ENCODE data around the gene CFAP410.
"Not testable (repeated sequence)": the region's sequence is repeated elsewhere in the genome, so short reads cannot be mapped to it uniquely, and the experiment has no call there.

Gene CFAP410

DNA sequence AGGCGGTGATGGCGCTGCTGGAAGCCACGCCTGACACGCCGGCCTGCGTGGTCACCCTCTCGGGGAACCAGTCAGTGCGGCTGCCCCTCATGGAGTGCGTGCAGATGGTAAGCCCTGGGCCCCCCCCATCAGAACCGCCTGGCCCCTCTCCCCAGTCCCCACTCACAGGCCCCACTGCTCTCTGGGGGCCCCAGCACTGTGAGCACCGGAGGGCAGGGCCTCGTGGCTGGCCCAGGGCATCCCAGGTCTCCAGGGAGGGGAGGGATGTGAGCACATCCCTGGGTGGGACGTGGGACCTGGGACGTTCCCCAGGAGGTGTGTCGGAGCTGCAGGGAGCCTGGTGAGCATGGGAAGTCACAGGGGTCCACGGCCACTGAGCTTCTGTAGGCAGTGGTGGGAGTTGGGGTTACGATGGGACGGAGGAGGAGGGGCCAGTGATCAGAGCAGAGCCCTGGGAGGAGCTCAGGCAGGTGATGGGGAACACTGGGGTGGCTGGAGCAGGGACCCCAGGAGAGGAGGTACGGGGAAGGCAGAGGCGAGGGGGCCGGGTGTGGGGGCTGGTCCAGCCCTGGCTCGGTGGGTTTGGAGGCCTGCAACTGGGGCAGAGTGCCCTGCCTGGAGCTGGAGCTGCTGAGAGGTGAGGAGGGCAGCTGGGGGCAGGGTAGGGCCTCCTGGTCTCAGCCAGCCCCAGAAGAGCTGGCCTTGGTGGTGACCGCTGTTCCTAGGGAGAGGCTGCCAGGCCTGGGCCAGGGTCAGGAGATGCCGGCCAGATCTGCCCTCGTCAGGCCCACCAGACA, 20.5 kb downstream of the CFAP410 start:
- no peak for DNase-seq (ENCODE audit: low read depth in 2 of 3, low spot score in 2 of 3)

GRCh38 chr21:44317871-44318270, 21.3 kb downstream of the CFAP410 start:
- DNase-seq (ENCODE audit: low read depth in 2 of 3, low spot score in 2 of 3), result no peak

DNA sequence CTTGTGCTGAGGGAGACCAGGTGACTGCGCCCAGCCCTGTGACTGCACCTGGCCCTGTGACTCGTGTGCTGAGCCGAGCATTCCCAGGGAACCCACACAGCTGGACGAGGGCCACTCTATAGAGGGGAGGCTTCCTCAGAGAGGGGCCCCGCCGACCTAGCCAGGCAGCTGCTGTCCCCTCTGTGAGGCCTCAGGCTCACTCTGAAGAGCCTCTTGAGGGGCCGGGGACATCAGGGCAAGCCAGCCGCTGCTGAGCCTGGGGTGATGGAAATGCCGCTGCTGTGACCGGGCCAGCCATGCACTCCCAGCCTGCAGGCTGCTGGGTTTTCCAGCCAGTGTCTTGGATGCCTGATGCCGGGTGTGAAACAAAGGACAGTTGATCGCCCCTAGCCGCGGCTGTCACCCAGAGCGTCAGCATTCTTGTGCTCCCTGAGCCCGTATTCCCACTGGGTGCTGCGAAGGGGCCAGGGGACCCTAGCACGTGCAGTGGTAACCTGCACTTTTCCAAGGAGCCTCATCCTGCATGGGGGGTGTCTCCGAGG, 21.9 kb downstream of the CFAP410 start:
- no peak for DNase-seq (ENCODE audit: low read depth in 2 of 3, low spot score in 2 of 3)

DNA sequence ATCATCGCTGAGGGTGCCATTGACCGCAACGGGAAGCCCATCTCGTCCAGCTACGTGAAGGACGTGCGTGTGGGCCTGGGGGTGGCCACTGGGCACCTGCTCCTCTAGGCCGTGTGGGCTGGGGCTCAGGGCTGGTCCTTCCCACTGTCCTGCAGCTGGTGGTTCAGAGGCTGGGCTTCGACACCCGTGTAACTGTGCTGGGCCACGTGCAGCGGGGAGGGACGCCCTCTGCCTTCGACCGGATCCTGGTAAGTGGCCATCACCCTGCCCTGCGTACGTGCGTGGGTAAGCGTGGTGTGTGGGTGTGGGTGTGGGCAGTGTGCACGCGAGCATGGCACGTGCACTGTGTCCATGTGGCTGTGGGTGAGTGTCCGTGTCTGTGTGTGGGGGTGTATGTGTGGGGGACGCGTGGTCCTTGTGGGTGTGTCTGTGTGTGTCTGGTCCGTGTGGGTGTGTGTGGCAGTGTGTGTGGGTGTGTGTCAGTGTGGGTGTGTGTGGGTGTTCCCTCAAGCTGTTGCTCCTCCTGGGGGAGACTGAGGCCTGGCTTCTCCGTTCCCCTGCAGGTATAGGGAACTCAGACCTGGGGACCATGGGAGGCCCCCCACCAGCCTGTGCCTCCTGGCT, 22.8 kb downstream of the CFAP410 start:
- no peak for DNase-seq (ENCODE audit: low read depth in 2 of 3, low spot score in 2 of 3)

DNA sequence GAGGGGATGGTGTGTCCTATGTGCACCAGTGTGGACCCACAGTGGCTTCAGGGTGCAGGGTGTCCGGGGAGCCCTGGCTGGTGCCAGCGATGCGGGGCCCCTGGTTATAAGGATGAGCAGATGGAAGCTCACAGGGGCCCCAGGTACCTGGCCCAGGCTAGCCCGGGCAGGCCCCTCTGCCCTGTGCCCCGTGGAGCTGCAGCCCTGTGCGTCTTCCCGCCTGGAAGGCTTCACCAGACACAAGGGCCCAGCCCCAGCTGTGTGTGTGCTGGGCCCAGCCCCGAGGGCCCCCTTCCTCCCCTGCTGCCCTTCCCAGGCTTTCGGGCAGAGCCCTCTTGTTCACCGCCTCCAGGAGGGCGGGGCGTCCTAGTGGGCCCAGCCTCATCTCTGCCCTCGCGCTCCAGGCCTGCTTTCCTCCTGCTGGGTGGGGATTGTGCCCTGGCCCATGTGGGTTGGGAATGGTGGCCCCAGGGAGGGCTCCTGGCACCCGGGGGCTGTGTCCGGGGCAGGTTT, 23.4 kb downstream of the CFAP410 start:
- no peak for DNase-seq (ENCODE audit: low read depth in 2 of 3, low spot score in 2 of 3)

DNA sequence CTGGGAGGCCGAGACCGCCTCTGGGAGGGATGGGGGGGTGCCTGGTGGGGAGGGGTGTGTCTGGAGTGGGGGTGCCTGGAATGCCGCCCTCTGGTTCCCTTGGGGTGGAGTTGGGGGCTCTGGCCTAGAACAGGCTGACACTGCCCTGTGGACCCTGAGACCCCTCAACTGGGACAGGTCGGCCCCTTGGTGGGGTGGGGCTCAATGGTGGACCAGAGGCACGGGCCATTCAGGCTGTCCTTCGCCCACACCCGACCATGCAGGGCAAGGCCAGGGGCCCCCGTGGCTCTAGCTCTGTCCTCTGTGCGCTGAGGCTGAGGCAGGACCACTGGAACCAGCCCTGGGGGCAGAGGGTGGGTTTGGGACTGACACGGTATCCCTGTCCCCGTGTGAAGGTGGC, 24.6 kb downstream of the CFAP410 start:
- no peak for DNase-seq (ENCODE audit: low read depth in 2 of 3, low spot score in 2 of 3)

DNA sequence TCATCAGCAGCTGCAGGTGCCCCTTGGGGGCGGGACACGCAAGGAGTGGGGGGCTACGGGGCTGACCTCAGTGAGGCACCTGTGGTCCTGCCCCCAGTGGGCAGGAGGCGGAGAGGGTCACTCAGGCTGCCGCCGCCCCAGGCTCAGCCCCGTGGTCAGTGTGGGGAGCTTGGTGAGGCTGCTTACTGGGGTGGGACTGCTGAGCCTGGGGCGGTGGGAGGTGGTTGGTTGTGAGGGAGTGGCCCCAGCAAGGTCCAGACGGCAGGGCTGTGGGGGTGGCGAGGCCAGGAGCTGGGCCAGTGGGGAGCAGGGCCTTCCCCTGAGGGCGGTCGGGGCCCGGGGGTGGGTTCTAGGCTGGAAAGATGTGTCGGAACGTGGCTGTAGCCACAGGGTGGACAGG, 25.1 kb downstream of the CFAP410 start:
- DNase-seq (ENCODE audit: low read depth in 2 of 3, low spot score in 2 of 3), result no peak

- no peak for DNase-seq (ENCODE audit: low read depth in 2 of 3, low spot score in 2 of 3)
Observed at GRCh38 chr21:44313451-44313850, 25.7 kb downstream of the CFAP410 start.

DNA sequence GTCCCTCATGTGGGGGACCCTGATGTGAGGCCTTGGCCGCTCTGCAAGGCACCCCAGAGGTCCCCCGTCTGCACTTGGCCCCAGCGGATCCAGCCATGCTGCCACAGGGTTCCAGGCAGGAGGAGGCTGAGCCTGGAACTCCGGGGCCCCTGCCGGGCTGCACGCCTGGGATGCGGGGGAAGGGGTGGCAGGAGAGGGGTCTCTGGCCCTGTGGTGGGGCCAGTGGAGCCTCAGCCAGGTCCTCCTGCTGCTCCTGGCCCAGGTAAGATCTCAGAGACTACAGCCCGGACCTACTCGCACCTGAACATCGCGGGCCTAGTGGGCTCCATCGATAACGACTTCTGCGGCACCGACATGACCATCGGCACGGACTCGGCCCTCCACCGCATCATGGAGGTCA, 26.5 kb downstream of the CFAP410 start:
- no peak for DNase-seq (ENCODE audit: low read depth in 2 of 3, low spot score in 2 of 3)

DNA sequence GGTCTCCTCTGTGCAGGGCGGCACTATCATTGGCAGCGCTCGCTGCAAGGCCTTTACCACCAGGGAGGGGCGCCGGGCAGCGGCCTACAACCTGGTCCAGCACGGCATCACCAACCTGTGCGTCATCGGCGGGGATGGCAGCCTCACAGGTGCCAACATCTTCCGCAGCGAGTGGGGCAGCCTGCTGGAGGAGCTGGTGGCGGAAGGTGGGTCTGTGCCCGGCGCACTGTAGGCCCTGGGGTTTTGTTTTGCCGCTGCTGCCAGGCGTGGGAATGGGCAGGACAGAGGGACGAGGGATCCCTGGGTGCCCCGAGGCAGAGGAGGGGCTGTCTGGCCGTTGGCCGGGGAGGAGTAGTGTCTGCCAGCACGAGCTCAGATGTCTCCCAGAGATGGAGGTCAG, 27.1 kb downstream of the CFAP410 start:
- DNase-seq (ENCODE audit: low read depth in 2 of 3, low spot score in 2 of 3), result no peak

GRCh38 chr21:44310628-44311507, 28.3 kb downstream of the CFAP410 start:
- no peak for DNase-seq (ENCODE audit: low read depth in 2 of 3, low spot score in 2 of 3)

DNA sequence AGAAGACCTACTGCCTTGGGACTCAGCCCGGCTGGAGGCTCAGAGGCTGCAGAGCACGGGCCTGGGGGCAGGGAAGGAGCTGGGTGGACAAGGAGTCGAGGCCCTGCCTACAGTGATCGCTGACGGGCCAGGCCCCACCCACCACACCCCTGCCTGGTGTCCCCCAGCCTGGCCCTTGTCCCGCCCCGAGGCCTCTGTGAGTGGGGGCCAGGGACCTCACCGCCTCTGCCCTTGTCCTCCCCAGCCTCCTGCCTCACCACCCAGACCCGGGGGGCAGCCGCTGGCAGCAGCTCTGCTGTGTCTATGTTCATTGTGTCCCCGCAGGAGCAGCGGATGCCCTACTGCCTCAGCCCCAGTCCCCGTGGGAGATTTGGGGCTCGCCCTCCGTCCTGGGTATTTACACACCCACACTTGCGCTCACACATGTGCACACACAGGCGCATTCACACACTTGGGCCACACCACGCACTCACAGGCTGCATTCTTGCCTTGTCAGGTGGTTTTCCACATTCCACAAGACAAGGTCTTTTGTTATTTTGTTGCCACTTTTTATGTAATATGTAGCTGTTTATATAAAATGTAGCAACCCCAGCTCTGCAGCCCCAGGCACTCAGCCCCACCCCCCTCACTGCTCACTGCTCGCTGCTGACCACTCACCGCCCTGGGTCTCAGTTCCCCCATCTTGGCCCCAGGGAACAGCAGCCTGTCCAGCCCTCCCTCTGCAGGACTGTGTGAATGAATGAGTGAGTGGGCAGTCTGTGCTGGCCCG, 32.1 kb downstream of the CFAP410 start:
- no peak for DNase-seq (ENCODE audit: low read depth in 2 of 3, low spot score in 2 of 3)

- DNase-seq (ENCODE audit: low read depth in 2 of 3, low spot score in 2 of 3), result no peak
Observed at GRCh38 chr21:44305691-44306090, 33.5 kb downstream of the CFAP410 start.

DNA sequence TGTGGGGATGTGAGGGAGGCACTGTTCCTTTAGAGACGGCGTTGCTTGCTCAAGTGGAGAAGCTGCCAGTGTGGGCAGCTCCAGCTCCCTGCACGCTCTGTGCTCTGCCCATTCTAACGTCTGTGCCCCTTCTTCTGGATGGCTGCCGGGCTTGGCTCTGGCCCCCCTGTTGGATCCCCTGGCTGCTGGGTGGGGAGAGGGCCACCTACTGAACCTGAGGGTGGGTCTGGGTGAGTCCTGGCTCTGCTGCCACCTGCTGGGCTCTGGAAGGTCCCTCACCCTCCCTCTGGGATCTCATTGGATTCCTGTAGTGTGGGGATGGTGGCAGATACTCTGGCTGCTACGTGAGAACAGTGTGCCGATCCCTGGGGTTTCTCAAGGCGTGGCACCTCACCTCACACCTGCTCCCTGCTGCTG, 34.3 kb downstream of the CFAP410 start:
- no peak for DNase-seq (ENCODE audit: low read depth in 2 of 3, low spot score in 2 of 3)

GRCh38 chr21:44304011-44304616, 35.1 kb downstream of the CFAP410 start:
- no peak for DNase-seq (ENCODE audit: low read depth in 2 of 3, low spot score in 2 of 3)

GRCh38 chr21:44303490-44303981, 35.7 kb downstream of the CFAP410 start:
- DNase-seq (ENCODE audit: low read depth in 2 of 3, low spot score in 2 of 3), result no peak

GRCh38 chr21:44302573-44303401, 36.4 kb downstream of the CFAP410 start:
- DNase-seq (ENCODE audit: low read depth in 2 of 3, low spot score in 2 of 3), result not testable (repeated sequence)

- DNase-seq (ENCODE audit: low read depth in 2 of 3, low spot score in 2 of 3), result no peak
Observed at GRCh38 chr21:44301961-44302406, 37.2 kb downstream of the CFAP410 start.

- DNase-seq (ENCODE audit: low read depth in 2 of 3, low spot score in 2 of 3), result no peak
Observed at GRCh38 chr21:44301141-44301540, 38.0 kb downstream of the CFAP410 start.

Measured in activated CD8-positive, alpha-beta memory T cell treated with anti-CD3 and anti-CD28 coated beads for 48 hours (primary cell).